ENCODE measurements around the gene SH3TC2. TPM values are rescaled to one million over a fixed set of nuclear protein-coding genes. Genes with fewer than 3 reads are reported as not detected.

Gene SH3TC2
- total RNA-seq, 4 donors from 2014 or later = 0.29 to 3.5 (median 2.1) TPM

DNA sequence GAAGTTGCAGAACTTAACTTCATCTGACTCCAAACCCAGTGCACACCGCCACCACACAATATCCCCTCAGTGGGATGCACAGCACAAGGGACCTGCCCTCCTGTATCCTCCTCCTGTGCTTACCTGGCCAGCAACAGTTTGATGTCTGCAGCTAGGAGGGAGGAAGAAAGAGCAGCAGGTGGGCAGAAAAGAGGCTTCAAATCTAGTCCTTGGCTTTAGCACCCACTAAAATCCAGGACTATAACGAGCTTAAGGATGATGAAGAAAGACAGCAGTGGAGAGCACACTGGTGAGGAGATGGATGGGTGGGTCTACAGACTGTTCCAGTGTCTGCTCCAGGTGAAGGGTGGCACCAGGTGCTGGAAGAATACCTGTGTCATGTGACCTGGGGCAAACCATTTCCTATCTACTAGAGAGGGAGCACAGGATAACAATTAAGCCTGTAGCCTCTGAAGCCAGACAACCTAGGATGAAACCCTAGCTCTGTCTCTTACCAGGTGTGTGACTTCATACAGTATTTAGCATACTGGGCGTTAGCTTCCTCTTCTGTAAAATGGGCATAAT lies 100.0 kb downstream of the SH3TC2 start:
- DNase-seq = no peak
- Histone ChIP-seq H3K36me3 (no peaks in the 10 kb centered on the region), H3K9me3 (no peaks in the 10 kb centered on the region), H3K27me3 (no peaks in the 10 kb centered on the region), H3K27ac (no peak overlapping the region), H3K4me3 (no peak overlapping the region), H3K4me1 (no peaks in the 10 kb centered on the region)
- intact Hi-C loops (cut with DNase I; ENCODE audit: low total_unique reads) = no loop called here
- TF ChIP-seq, protein P1, sequence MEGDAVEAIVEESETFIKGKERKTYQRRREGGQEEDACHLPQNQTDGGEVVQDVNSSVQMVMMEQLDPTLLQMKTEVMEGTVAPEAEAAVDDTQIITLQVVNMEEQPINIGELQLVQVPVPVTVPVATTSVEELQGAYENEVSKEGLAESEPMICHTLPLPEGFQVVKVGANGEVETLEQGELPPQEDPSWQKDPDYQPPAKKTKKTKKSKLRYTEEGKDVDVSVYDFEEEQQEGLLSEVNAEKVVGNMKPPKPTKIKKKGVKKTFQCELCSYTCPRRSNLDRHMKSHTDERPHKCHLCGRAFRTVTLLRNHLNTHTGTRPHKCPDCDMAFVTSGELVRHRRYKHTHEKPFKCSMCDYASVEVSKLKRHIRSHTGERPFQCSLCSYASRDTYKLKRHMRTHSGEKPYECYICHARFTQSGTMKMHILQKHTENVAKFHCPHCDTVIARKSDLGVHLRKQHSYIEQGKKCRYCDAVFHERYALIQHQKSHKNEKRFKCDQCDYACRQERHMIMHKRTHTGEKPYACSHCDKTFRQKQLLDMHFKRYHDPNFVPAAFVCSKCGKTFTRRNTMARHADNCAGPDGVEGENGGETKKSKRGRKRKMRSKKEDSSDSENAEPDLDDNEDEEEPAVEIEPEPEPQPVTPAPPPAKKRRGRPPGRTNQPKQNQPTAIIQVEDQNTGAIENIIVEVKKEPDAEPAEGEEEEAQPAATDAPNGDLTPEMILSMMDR (IDR thresholded peaks at IDR 0.05) = no peak
- TF ChIP-seq POLR2A (IDR thresholded peaks at IDR 0.05) = no peak

DNA sequence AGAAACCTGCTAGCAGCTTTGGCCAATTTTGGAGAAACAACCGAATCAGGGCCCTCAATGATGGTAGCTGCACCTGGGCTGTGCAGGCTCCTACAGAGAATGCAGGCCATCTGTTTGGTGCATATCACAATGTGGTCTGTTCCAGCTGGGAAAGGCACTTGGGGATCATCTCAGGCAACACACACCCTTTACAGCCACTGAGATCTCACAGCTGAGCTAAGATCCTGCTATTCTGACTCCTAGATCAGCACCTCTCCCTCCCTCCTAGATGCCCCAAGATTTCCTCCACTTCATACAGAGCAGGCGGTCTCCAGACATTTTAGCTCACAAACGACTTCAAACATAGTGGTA lies 100.7 kb downstream of the SH3TC2 start:
- H3K4me1 ChIP-seq = no peaks in the 10 kb centered on the region
- TF ChIP-seq, protein P1 (IDR thresholded peaks at IDR 0.05) = no peak
- no peak for TF ChIP-seq POLR2A (IDR thresholded peaks at IDR 0.05)
- DNase-seq = no peak
- intact Hi-C loops (cut with DNase I; ENCODE audit: low total_unique reads) = no loop called here
- H3K36me3 ChIP-seq = no peaks in the 10 kb centered on the region
- no peaks in the 10 kb centered on the region for H3K9me3 ChIP-seq
- no peaks in the 10 kb centered on the region for H3K27me3 ChIP-seq
- H3K27ac ChIP-seq = no peak overlapping the region
- H3K4me3 ChIP-seq = no peak overlapping the region

DNA sequence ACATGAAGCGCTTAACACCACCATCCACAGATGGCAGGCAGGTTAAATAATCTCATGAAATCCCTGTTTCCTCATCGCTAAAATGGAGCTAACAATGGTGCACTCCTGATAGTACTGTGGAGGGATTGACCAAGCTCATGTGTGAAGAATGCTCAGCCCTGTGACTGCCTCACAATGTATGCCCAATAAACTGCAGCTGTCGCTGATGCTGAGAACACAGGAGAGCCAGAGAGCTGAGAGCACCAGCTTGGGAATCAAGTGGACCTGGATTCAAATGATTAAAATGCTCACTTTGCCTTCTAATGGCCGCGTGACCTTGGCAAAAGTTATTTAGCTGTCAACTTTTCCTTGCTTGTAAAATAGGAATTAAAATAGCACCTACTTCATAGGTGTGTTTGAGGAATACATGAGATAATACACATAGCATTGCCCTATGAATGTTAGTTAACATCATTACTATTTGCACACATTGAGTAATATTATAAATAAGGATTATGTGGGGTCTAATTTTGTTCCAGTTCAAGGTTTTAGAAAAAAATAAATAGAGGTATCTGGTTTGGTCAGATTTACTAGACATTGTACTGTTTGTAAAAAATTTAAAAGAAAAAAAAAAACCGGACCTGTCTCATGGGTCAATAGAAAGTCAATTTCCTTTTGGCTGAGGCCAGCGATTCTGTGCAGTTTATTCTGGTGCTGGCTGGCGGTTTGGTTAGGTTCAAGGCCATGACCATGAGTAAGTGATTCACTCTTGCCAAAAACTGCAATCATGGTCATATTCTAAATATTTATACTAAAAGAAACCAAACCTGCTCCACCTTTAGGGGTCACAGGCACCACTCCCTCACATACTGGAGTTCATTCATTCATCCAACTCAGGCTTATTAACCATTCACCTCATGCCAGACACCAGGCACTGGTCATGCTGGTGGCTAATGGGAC lies 101.3 kb downstream of the SH3TC2 start:
- Histone ChIP-seq H3K9me3 (no peaks in the 10 kb centered on the region), H3K27me3 (no peaks in the 10 kb centered on the region), H3K4me3 (no peak overlapping the region), H3K36me3 (no peaks in the 10 kb centered on the region), H3K4me1 (no peaks in the 10 kb centered on the region), H3K27ac (no peak overlapping the region)
- no peak for DNase-seq
- intact Hi-C loops (cut with DNase I; ENCODE audit: low total_unique reads) = no loop called here
- TF ChIP-seq, protein P1 (IDR thresholded peaks at IDR 0.05) = no peak
- TF ChIP-seq POLR2A (IDR thresholded peaks at IDR 0.05) = no peak

DNA sequence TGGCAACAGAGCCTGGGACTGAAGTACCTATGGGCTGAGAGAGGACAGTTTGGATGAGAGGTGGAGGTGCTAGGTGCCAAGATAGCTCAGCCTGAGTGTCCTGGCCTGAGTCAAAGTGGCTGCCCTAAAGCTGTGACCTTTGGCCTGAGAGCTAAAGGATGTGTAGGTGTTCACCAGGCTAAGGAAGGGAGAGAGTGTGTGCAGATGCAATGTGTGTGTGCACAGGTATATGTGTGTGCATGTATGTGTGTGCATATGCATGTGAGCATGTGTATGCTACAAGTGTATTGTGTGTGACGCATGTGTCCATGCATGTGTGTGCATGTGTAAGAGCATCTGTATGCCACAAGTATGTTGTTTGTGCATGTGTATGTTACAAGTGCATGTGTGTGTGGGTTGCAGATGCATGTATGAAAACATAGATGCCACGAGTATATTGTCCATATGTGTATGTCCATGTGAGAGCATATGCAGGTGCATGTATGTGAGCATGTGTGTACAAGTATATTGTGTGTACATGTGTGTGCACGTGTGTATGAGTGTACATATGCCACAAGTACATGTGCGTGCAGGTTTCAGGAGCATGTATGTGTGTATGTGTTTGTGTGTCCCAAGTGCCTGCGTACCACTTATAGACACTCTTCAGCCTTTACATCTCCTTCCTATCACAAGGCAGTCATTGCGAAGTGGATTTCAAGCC lies 102.6 kb downstream of the SH3TC2 start:
- Histone ChIP-seq H3K27me3 (no peaks in the 10 kb centered on the region), H3K4me1 (no peaks in the 10 kb centered on the region), H3K27ac (no peak overlapping the region), H3K9me3 (no peaks in the 10 kb centered on the region), H3K36me3 (no peaks in the 10 kb centered on the region), H3K4me3 (no peak overlapping the region)
- no peak for DNase-seq
- no peak for TF ChIP-seq POLR2A (IDR thresholded peaks at IDR 0.05)
- TF ChIP-seq, protein P1 (IDR thresholded peaks at IDR 0.05) = no peak
- intact Hi-C loops (cut with DNase I; ENCODE audit: low total_unique reads) = no loop called here
